Endothelial cell of umbilical vein (primary cell): ENCODE results near the gene VEPH1. TPM values are rescaled to one million over a fixed set of nuclear protein-coding genes. Genes with fewer than 3 reads are reported as not detected.

Source experiments
- BruUV-seq: library from RNA; stranded (reverse); fragments of 400-500 nt; replicated peaks from 2 replicates; lab custom pipeline; 2021; lab: Mats Ljungman, UMichigan
- CTCF ChIA-PET: fragments of 300-600, 350-600 bp; sonication (Branson Sonifier 250); formaldehyde crosslinking; loops from one replicate; lab custom pipeline; 2021; ENCODE audit warnings: antibody characterized with exemption, inconsistent platforms; lab: Charles Lee
- POLR2A ChIA-PET: fragments of 300-600, 350-600 bp; sonication (Branson Sonifier 250); formaldehyde crosslinking; loops from one replicate; lab custom pipeline; 2021; ENCODE audit warnings: antibody characterized with exemption, inconsistent platforms; lab: Charles Lee
- DNase-seq: peaks from one replicate; pipeline ENCODE4 v3.0.0-alpha.2; 2011; ENCODE audit warnings: low read depth, low spot score
- FAIRE-seq: peaks from 2 replicates; lab custom pipeline; 2011; peaks lifted over from hg19 to GRCh38; lab: Jason Lieb, UNC
- H2AFZ ChIP-seq: 2 replicates; pipeline ENCODE4 v1.6.0; 2012; ENCODE audit warnings: low read depth, low read length, control low read depth, inconsistent platforms
- H3K27ac ChIP-seq: 2 replicates; pipeline ENCODE4 v1.5.1; 2011; ENCODE audit warnings: low read depth, mild to moderate bottlenecking, control low read depth, low read length, moderate library complexity; ENCODE audit not compliant: insufficient read depth
- H3K27me3 ChIP-seq, 2 experiments: 2 replicates each; pipeline versions ENCODE4 v1.6.0 to v1.6.1; 2011; ENCODE audit warnings: low read length in 2 of 2, mixed read lengths in 1 of 2; ENCODE audit not compliant: control insufficient read depth in 2 of 2, insufficient read depth in 2 of 2
- H3K36me3 ChIP-seq, 2 experiments: 2 replicates in 1 of 2; 3 replicates in 1 of 2; pipeline ENCODE4 v1.5.1; 2011; ENCODE audit warnings: low read length in 2 of 2, mild to moderate bottlenecking in 1 of 2, moderate library complexity in 1 of 2; ENCODE audit not compliant: control insufficient read depth in 2 of 2, insufficient read depth in 2 of 2; ENCODE audit errors: extremely low read depth in 1 of 2
- H3K4me1 ChIP-seq: 3 replicates; pipeline ENCODE4 v1.5.1; 2011; ENCODE audit warnings: mild to moderate bottlenecking, low read length; ENCODE audit not compliant: control insufficient read depth, insufficient read depth; ENCODE audit errors: extremely low read depth
- H3K4me2 ChIP-seq: 2 replicates; pipeline ENCODE4 v1.6.1; 2011; ENCODE audit warnings: low read length, control low read depth, mixed read lengths; ENCODE audit not compliant: insufficient read depth
- H3K4me3 ChIP-seq, 3 experiments: fragments of 200-600 bp in 1 of 3; sonication (generic), shearing (Covaris generic) in 1 of 3; replicated peaks in 1 of 3; 2 replicates each; pipeline ENCODE4 v1.5.1; 2011 to 2016; ENCODE audit warnings: control low read depth in 3 of 3, low read length in 3 of 3, mild to moderate bottlenecking in 2 of 3, inconsistent platforms in 1 of 3, low read depth in 1 of 3, moderate library complexity in 1 of 3; ENCODE audit not compliant: insufficient read depth in 1 of 3
- H3K79me2 ChIP-seq: 2 replicates; pipeline ENCODE4 v1.6.0; 2012; ENCODE audit warnings: low read length, inconsistent platforms; ENCODE audit not compliant: control insufficient read depth, insufficient read depth
- H3K9ac ChIP-seq: replicated peaks from 2 replicates; pipeline ENCODE3; 2011; ENCODE audit warnings: low read length, control low read depth; ENCODE audit not compliant: insufficient read depth; ENCODE audit errors: extremely low read depth
- H3K9me1 ChIP-seq: replicated peaks from 3 replicates; pipeline ENCODE4 v1.6.0; 2011; ENCODE audit warnings: mild to moderate bottlenecking, low read length; ENCODE audit not compliant: control insufficient read depth, insufficient read depth; ENCODE audit errors: extremely low read depth
- H3K9me3 ChIP-seq: replicated peaks from 2 replicates; pipeline ENCODE4 v1.5.1; 2012; ENCODE audit warnings: low read length, inconsistent platforms; ENCODE audit not compliant: control insufficient read depth, insufficient read depth
- H4K20me1 ChIP-seq: replicated peaks from 2 replicates; pipeline ENCODE3; 2011; ENCODE audit warnings: mild to moderate bottlenecking, low read length; ENCODE audit not compliant: control insufficient read depth, insufficient read depth; ENCODE audit errors: extremely low read depth
- CTCF ChIP-seq, 2 donors: IDR thresholded peaks; 1 replicate in 1 of 2; 2 replicates in 1 of 2; pipeline ENCODE4 v1.5.1; 2011; ENCODE audit warnings: low read length in 2 of 2, mild to moderate bottlenecking in 2 of 2, moderate library complexity in 2 of 2, control low read depth in 1 of 2, inconsistent platforms in 1 of 2, low read depth in 1 of 2; ENCODE audit not compliant: insufficient read depth in 1 of 2; ENCODE audit errors: extremely low read depth in 1 of 2
- FOS ChIP-seq: IDR thresholded peaks from 2 replicates; pipeline ENCODE4 v1.6.1; 2011; ENCODE audit warnings: mild to moderate bottlenecking, low read length, moderate library complexity, borderline replicate concordance; ENCODE audit not compliant: insufficient read depth
- MYC ChIP-seq: IDR thresholded peaks from one replicate; pipeline ENCODE4 v1.6.1; 2011; ENCODE audit warnings: mild to moderate bottlenecking, low read depth, low read length
- dilution Hi-C: fragments of 300-500 bp; cut with MboI; formaldehyde crosslinking; loops from one replicate; pipeline ENCODE4 v1.15.0; 2019; ENCODE audit warnings: low sequenced_read_pairs; ENCODE audit not compliant: extremely low pct_ligation_motif_present
- intact Hi-C: fragments of 100-400 bp; cut with micrococcal nuclease; formaldehyde crosslinking; loops from one replicate; pipeline ENCODE4 v1.10.0; 2022
- polyA plus RNA-seq, 4 experiments: library from polyadenylated mRNA; depleted of rRNA in 3 of 4; stranded (reverse) in 3 of 4; unstranded in 1 of 4; fragments of >200 nt; gene quantifications; 2 replicates each; pipeline versions ENCODE4 v1.2.1 to v1.2.3, GENCODE V29; 2011 to 2012; ENCODE audit warnings: missing spikeins in 1 of 4
- total RNA-seq: library from RNA; stranded (reverse); gene quantifications from 2 replicates; pipeline ENCODE4 v1.2.3, GENCODE V29; 2021

The VEPH1 gene
- total and polyA plus RNA-seq, 2 donors (not counting 3 experiments of a cell fraction or from before 2014, with no cell fraction given), result 42.9 to 136 TPM

GRCh38 chr3:157354722-157355121 is 148.5 kb downstream of the VEPH1 start:
- no peaks in the 10 kb centered on the region for H4K20me1 ChIP-seq
- H3K9ac ChIP-seq, result no peak overlapping the region
- H3K79me2 ChIP-seq, result peaks cover 9% of the 10 kb centered on the region
- no peaks in the 10 kb centered on the region for H3K27me3 ChIP-seq
- FAIRE-seq, result no peak
- H3K4me1 ChIP-seq, result peaks cover 41% of the 10 kb centered on the region
- intact Hi-C loops (loop anchor here (1.0 to 10.0 kb wide), 4 partner anchors 138 to 220 kb away; partner anchors contain the start of gene CCNL1), dilution Hi-C loops (no loop called here)
- ChIA-PET POLR2A (no interaction called here), CTCF (interaction anchor here (0.6 to 5.1 kb wide), 12 partner anchors 10 to 153 kb away, joined by 3 to 52 read pairs (median 4); partner anchors contain the start of gene PTX3)
- H3K4me2 ChIP-seq, result no peak overlapping the region
- BruUV-seq, result no TSS peak
- peak; percentile 64 for DNase-seq
- TF ChIP-seq CTCF (IDR thresholded peaks at IDR 0.05; ENCODE audit: extremely low read depth in 1 of 2, insufficient read depth in 1 of 2, low read depth in 1 of 2, low read length in 2 of 2), result peak; percentile 47 to 62
- no peak for TF ChIP-seq FOS
- no peaks in the 10 kb centered on the region for H3K9me1 ChIP-seq
- H3K4me3 ChIP-seq, result no peak overlapping the region
- H3K27ac ChIP-seq, result peak overlapping the region; percentile 8
- no peaks in the 10 kb centered on the region for H3K9me3 ChIP-seq
- no peaks in the 10 kb centered on the region for H3K36me3 ChIP-seq
- no peak overlapping the region for H2AFZ ChIP-seq

GRCh38 chr3:157354254-157354653 is 149.0 kb downstream of the VEPH1 start:
- Histone ChIP-seq H3K4me1 (peaks cover 37% of the 10 kb centered on the region), H2AFZ (no peak overlapping the region), H4K20me1 (no peaks in the 10 kb centered on the region), H3K36me3 (no peaks in the 10 kb centered on the region), H3K9ac (no peak overlapping the region), H3K9me3 (no peaks in the 10 kb centered on the region), H3K4me3 (no peak overlapping the region), H3K9me1 (no peaks in the 10 kb centered on the region), H3K4me2 (no peak overlapping the region), H3K27me3 (no peaks in the 10 kb centered on the region), H3K79me2 (peaks cover 10% of the 10 kb centered on the region), H3K27ac (no peak overlapping the region)
- ChIA-PET POLR2A (no interaction called here), CTCF (interaction anchor here (1.0 to 5.1 kb wide), 7 partner anchors 24 to 153 kb away, joined by 3 to 52 read pairs (median 3); no protein-coding TSS in a partner anchor)
- BruUV-seq, result no TSS peak
- no peak for TF ChIP-seq MYC
- DNase-seq, result no peak
- no peak for FAIRE-seq
- intact Hi-C loops, result loop anchor here (1.0 to 10.0 kb wide), 3 partner anchors 138 to 221 kb away; no protein-coding TSS in a partner anchor
- dilution Hi-C loops, result no loop called here
